ENCODE results near the gene PCDHGC4. TPM values are rescaled to one million over a fixed set of nuclear protein-coding genes. Genes with fewer than 3 reads are reported as not detected.

Gene PCDHGC4
- total RNA-seq, 4 donors from 2014 or later = 1.5 to 4.1 (median 3.5) TPM

- DNase-seq (ENCODE audit: low spot score) (peak; percentile 61), ATAC-seq (ENCODE audit: low FRiP score) (peak; percentile 100)
- TF ChIP-seq, protein P1, sequence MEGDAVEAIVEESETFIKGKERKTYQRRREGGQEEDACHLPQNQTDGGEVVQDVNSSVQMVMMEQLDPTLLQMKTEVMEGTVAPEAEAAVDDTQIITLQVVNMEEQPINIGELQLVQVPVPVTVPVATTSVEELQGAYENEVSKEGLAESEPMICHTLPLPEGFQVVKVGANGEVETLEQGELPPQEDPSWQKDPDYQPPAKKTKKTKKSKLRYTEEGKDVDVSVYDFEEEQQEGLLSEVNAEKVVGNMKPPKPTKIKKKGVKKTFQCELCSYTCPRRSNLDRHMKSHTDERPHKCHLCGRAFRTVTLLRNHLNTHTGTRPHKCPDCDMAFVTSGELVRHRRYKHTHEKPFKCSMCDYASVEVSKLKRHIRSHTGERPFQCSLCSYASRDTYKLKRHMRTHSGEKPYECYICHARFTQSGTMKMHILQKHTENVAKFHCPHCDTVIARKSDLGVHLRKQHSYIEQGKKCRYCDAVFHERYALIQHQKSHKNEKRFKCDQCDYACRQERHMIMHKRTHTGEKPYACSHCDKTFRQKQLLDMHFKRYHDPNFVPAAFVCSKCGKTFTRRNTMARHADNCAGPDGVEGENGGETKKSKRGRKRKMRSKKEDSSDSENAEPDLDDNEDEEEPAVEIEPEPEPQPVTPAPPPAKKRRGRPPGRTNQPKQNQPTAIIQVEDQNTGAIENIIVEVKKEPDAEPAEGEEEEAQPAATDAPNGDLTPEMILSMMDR (IDR thresholded peaks at IDR 0.05) = no peak
These were observed 9.2 kb upstream of the PCDHGC4 start, which contains the start of gene PCDHGC3 for GRCh38 chr5:141475625-141476131. Gene PCDHGC3, plus strand, starts transcription at chr5:141475966. Its CDS starts 151 bp downstream, at chr5:141476117.

GRCh38 chr5:141476132-141476911, 8.5 kb upstream of the PCDHGC4 start:
- DNase-seq (ENCODE audit: low spot score) (no peak), ATAC-seq (ENCODE audit: low FRiP score) (peak; percentile 46)
- TF ChIP-seq, protein P1 (IDR thresholded peaks at IDR 0.05) = no peak

DNA sequence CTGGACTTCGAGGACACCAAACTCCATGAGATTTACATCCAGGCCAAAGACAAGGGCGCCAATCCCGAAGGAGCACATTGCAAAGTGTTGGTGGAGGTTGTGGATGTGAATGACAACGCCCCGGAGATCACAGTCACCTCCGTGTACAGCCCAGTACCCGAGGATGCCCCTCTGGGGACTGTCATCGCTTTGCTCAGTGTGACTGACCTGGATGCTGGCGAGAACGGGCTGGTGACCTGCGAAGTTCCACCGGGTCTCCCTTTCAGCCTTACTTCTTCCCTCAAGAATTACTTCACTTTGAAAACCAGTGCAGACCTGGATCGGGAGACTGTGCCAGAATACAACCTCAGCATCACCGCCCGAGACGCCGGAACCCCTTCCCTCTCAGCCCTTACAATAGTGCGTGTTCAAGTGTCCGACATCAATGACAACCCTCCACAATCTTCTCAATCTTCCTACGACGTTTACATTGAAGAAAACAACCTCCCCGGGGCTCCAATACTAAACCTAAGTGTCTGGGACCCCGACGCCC, 7.7 kb upstream of the PCDHGC4 start:
- DNase-seq (ENCODE audit: low spot score) (no peak), ATAC-seq (ENCODE audit: low FRiP score) (no peak)
- TF ChIP-seq, protein P1 (IDR thresholded peaks at IDR 0.05) = no peak

DNA sequence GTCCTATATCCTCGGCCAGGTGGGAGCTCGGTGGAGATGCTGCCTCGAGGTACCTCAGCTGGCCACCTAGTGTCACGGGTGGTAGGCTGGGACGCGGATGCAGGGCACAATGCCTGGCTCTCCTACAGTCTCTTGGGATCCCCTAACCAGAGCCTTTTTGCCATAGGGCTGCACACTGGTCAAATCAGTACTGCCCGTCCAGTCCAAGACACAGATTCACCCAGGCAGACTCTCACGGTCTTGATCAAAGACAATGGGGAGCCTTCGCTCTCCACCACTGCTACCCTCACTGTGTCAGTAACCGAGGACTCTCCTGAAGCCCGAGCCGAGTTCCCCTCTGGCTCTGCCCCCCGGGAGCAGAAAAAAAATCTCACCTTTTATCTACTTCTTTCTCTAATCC, 7.0 kb upstream of the PCDHGC4 start:
- TF ChIP-seq, protein P1 (IDR thresholded peaks at IDR 0.05) = no peak
- ATAC-seq (ENCODE audit: low FRiP score) (no peak), DNase-seq (ENCODE audit: low spot score) (no peak)

DNA sequence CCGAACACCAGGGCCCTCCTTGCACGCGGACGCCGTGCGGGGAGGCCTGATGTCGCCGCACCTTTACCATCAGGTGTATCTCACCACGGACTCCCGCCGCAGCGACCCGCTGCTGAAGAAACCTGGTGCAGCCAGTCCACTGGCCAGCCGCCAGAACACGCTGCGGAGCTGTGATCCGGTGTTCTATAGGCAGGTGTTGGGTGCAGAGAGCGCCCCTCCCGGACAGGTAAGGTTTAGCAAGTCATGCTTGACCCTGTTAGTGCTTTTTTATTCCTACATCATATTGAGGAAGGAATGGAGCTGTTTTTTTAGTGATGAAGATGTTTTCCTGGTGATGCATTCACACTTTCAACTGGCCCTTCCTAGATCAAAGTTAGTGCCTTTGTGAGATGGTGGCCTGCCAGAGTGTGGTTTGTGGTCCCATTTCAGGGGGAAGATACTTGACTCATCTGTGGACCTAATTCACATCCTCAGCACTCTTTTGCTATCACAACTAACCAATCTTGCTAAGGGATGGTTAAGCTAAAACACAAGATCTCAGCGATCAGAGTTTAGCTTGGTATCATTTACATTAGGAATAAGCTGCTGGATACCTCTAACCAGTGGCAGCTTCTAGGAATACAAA, 6.4 kb upstream of the PCDHGC4 start:
- TF ChIP-seq, protein P1 (IDR thresholded peaks at IDR 0.05) = no peak
- DNase-seq (ENCODE audit: low spot score) (no peak), ATAC-seq (ENCODE audit: low FRiP score) (no peak)

- DNase-seq (ENCODE audit: low spot score) = no peak
- no peak for ATAC-seq (ENCODE audit: low FRiP score)
- TF ChIP-seq, protein P1 (IDR thresholded peaks at IDR 0.05) = no peak
These were observed 5.1 kb upstream of the PCDHGC4 start for GRCh38 chr5:141479776-141480175.

All from omental fat pad (tissue), 4 donors.